Measurements from ENCODE around the gene FUCA2.

GRCh38 chr6:143515766-143516355 is 4.3 kb upstream of the FUCA2 start:
- TF ChIP-seq POLR2AphosphoS5 (IDR thresholded peaks at IDR 0.05; ENCODE audit: borderline replicate concordance, low read depth, low read length): no peak
- TF ChIP-seq FOXP2 (optimal IDR thresholded peaks at IDR 0.05; ENCODE audit: control extremely low read depth, extremely low read length, insufficient read depth): no peak

Measured in SK-N-MC (cell line).